Caki2 (cell line): ENCODE data around the gene CSK. TPM values are rescaled to one million over a fixed set of nuclear protein-coding genes. Genes with fewer than 3 reads are reported as not detected.

Experiments
- DNase-seq: peaks from one replicate; pipeline ENCODE4 v3.0.0-alpha.2; 2015; ENCODE audit warnings: low read depth
- in situ Hi-C: cut with HindIII; loops from 2 replicates; pipeline ENCODE4 v1.10.0; 2016; ENCODE audit warnings: low sequenced_read_pairs, low pct_unique_long_range_greater_than_20kb, mixed read lengths
- total RNA-seq: library from RNA; depleted of rRNA; stranded (reverse); fragments of >200 nt; shearing (Covaris generic); gene quantifications from 2 replicates; pipeline ENCODE4 v1.2.3, GENCODE V29; 2014; ENCODE audit warnings: low replicate concordance

CSK gene
- total RNA-seq, 1 experiment from 2014 or later: 16.0 TPM

DNA sequence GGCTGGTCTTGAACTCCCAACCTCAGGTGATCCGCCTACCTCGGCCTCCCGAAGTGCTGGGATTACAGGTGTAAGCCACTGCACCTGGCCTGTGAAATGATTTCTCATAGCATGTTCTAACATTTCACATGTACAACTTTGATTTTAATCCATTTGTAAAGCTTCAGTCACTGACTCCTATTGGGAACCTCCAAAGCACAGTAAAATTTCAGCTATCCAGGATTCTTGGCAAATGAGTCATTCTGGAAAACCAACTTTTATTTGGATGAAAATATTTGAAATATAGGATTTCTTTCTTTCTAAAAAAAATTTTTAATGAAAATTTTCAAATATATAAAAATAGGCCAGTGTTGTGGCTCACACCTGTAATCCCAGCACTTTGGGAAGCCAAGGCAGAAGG, 28.1 kb downstream of the CSK start:
- DNase-seq: no peak
- in situ Hi-C loops: no loop called here

DNA sequence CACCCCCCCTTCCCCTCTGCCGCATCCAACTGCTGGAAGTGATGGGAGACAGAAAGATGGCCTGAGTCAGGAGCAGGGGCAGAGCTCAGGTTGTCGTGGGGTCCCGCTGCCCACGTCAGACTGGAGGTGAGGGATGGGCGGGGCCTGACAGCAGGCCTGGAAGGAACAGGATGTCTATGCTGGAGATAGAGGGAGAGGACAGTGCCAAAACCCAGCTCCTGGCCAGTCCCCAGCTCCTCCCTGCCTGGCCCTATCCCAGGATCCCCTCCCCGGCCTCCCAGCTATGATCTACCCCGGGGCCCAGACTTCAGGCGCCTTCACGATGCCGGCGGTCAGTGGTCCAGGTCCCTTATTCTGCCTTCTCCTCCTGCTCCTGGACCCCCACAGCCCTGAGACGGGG, 30.7 kb downstream of the CSK start, which contains the start of gene LMAN1L:
LMAN1L (plus strand) TSS at position 303 of the 400 bp plus-strand sequence; CDS start at position 323, 20 bp downstream.
- in situ Hi-C loops: no loop called here

DNA sequence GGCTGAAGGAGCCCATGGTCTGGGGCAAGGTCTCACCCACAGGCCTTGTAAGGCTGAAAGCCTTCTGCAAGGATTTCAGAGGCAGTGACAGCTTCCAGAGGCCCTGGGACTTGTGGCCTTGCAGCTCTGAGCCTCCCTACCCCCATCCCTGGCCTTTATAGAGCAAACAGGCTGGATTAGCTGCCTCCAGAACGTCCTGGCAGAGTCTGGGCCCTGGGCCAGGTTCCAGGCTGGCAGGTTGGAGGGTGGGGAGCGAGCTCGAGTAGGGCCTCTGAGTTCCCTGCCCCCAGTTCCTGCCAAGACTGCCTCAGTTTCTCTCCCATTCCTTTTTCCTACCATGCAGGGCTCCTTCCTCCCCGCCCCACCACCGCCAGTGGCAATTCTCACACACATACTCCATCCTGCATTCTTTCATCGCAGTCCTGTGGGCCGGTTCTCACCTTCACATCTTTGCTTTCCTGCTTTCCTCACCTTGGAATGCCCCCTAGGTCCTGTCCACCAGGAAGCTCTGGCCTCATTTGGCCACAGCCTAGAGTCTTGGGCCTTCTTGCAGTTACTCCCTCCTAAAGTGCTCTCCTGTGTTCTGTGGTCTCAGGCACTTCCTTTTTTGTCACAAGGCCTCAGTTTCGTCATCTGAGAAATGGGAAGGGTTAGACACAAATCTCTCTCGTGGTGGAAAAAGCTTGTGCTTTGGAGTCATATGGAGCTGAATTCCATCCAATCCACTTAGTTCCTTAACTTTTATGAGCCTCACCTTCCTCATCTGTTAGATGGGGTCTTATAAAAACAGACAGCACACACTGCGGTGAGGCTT, 33.4 kb downstream of the CSK start:
- in situ Hi-C loops: no loop called here
- DNase-seq: no peak

More for the DNA sequence above, 30.7 kb downstream of the CSK start, which contains the start of gene LMAN1L:
- no peak for DNase-seq

GRCh38 chr15:74815961-74816360, 34.1 kb downstream of the CSK start:
- in situ Hi-C loops: no loop called here
- no peak for DNase-seq

DNA sequence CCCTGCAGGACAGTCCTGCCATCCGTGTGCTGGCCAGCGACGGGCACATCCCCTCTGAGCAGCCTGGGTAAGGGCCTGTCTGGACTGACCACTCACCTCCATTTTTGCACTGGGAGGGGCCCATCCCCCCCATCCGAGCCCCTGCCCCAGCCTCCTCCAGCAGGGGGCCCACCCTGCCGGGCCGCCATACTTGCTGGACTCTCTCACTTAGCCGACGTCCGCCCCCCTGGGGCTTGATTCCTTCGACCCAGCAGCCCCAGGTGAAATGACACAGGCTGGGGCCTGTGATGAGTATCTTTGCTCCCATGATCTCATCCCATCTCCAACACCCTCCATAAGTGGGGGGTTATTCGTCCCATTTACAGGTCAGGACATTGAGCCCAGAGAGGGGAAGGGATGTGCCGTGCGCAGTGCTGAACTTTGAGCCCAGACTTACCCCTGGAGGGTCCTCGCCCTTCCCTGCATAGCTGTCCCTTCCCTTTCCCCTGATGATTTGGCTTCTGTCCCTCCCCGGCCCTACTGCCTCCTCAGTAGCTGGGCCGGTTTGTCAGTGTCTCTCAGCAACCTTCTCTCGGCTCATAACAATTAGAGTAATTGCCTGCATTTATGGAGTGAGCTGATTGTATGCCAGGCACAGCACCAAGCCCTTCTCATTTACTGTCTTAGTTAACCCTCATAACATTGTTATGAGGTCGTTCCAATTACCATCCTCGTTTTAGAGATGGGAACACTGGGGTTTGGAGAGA, 34.9 kb downstream of the CSK start:
- in situ Hi-C loops: no loop called here

GRCh38 chr15:74817370-74817737, 35.5 kb downstream of the CSK start:
- no peak for DNase-seq
- in situ Hi-C loops: no loop called here

More for the DNA sequence above, 34.9 kb downstream of the CSK start:
- no peak for DNase-seq

DNA sequence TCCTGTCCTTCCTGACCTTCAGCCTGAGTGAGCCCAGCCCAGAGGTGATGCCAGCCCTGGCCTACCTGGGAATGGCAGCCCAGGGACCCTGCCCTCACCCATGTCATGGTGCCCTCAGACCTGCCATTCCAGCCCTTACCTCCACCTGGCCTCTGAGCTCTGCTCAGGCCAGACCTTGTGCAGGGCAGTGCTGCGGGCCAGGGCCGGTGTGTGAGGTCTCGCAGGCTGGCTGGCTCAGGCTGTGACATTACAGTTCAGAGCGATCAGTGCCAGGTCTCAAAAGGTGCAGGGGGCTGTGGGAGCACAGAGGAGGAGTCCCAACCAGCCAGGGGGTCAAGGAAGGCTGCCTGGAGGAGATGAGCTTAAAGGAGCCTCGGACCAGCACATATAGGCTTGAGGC, 38.2 kb downstream of the CSK start:
- DNase-seq: no peak
- in situ Hi-C loops: no loop called here

DNA sequence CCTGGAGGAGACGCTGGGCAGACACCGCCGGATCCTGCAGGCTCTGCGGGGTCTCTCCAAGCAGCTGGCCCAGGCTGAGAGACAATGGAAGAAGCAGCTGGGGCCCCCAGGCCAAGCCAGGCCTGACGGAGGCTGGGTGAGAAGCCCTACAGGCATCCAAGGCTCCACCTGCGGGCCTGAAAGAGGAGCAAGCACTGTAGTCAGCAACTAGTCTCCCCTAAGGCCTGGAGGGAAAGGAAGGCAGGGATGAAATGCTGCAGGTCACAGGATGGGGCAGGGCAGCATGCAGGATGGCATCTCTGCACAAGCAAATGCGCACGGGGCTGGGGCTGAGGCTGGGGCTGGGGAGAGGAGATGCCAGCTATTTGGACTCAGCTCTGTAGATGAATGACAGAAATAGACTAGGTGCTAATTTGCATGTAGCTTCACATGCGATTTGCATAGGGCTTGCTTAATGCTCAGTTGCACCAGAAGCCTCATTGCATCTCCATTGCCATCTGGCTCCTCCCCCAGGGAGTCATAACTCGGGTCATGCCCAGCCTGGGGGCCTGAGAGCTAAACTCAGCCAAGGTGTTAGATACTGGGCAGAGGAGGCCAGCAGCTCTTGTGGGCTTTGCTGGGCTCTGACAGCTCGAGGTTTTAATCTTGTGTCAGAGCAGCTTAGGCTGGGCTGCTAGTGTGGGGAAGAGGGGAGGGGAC, 39.4 kb downstream of the CSK start:
- in situ Hi-C loops: no loop called here
- no peak for DNase-seq

GRCh38 chr15:74821790-74822158, 39.9 kb downstream of the CSK start:
- no peak for DNase-seq
- in situ Hi-C loops: no loop called here

- in situ Hi-C loops: no loop called here
- no peak for DNase-seq
Observed at GRCh38 chr15:74822233-74822632, 40.4 kb downstream of the CSK start.

GRCh38 chr15:74823324-74823723, 41.4 kb downstream of the CSK start:
- no peak for DNase-seq
- in situ Hi-C loops: no loop called here

GRCh38 chr15:74824976-74825375, 43.1 kb downstream of the CSK start:
- in situ Hi-C loops: no loop called here

DNA sequence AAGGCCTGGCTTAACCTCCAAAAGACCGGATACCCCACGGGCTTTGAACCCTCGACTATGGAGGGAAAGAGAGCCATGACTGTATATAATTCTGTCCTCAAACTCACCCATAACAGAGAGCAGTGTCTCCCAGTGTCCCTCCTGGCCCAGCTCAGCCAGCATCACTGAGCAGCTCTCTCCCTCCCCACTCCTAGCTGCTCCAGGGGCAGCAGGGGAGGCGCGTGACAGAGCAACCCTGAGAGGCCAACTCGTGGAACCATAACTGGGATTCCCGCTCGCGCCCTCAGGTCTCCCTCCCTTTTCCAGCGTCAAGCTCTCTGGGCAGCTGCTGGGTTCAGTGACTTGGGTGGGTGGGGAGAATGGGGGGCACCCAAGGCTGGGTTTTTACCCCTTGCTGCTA, 44.0 kb downstream of the CSK start:
- no peak for DNase-seq
- in situ Hi-C loops: no loop called here

More at GRCh38 chr15:74824976-74825375, 43.1 kb downstream of the CSK start:
- no peak for DNase-seq

- DNase-seq: peak; percentile 25
- in situ Hi-C loops: no loop called here
Observed at GRCh38 chr15:74826364-74826819, 44.5 kb downstream of the CSK start, which contains the start of gene CPLX3. Gene CPLX3 (plus strand): TSS chr15:74826627. CDS start chr15:74826704, 77 bp downstream.

GRCh38 chr15:74826921-74827320, 45.0 kb downstream of the CSK start:
- in situ Hi-C loops: no loop called here
- no peak for DNase-seq

- in situ Hi-C loops: no loop called here
- DNase-seq: no peak
Observed at GRCh38 chr15:74827614-74828013, 45.7 kb downstream of the CSK start.

DNA sequence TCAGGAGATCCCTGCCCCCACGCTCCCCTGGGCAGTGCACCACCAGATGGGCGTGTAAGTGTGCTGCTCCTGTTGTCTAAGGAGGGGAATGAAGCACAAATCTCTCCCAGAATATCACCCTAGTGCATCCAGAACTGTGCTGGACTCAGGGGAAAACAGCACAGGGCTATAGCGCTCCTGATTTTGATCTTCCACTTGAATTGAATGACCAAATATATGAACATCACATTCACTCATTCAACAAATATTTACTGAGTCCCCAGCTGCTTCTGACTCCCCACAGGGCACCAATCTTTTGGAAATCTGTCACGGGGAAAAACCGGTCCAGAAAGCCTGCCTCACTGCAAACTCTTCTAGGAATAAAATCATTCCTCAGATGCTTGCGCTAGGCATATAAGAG, 47.0 kb downstream of the CSK start:
- in situ Hi-C loops: no loop called here
- no peak for DNase-seq

DNA sequence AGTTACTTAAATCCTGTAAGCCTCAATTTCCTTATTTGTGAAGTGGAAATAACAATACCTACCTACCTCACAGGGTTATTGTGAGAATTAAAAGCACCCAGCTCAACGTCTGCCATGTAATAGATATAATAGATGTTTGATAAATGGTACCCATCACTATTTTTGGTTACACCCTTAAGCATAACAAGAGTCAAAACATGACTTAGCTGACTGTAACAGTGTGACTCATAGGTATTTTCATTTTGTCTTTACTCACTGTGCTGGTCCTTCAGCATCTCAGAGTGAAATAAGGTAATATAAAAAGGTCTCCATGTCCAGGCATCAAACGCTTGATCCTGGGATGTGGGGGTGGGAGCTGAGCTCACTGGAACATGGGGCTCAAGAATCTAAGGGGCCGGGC, 47.6 kb downstream of the CSK start:
- in situ Hi-C loops: no loop called here
- DNase-seq: no peak

DNA sequence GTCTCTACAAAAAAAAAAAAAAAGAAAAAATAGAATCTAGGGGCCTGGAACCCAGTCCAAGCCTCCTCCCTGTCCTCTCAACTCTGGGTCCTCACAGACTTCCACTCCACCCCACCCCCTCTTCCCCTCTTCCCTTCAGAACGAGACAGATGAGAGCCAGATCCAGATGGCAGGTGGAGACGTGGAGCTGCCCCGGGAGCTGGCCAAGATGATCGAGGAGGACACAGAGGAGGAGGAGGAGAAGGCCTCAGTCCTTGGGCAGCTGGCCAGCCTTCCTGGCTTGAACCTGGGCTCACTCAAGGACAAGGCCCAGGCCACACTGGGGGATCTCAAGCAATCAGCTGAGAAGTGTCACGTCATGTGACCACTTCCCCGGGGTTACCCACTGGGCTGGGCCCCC, 48.1 kb downstream of the CSK start:
- in situ Hi-C loops: no loop called here
- no peak for DNase-seq
